Colonic mucosa (tissue), 4 donors: ENCODE data around the gene ARL14EPL. TPM values are rescaled to one million over a fixed set of nuclear protein-coding genes. Genes with fewer than 3 reads are reported as not detected.
"Not testable (repeated sequence)": the region's sequence is repeated elsewhere in the genome, so short reads cannot be mapped to it uniquely, and the experiment has no call there.

ENCODE experiments used
- DNase-seq: peaks from one replicate; pipeline ENCODE4 v3.0.0-alpha.2; 2020
- H3K27ac ChIP-seq: fragments of 200-600 bp; one replicate; pipeline ENCODE4 v1.8.0; 2021
- H3K27me3 ChIP-seq: fragments of 200-600 bp; one replicate; pipeline ENCODE4 v1.8.0; 2021
- H3K36me3 ChIP-seq: fragments of 200-600 bp; one replicate; pipeline ENCODE4 v1.8.0; 2021
- H3K4me1 ChIP-seq: fragments of 200-600 bp; one replicate; pipeline ENCODE4 v1.8.0; 2021; ENCODE audit warnings: mild to moderate bottlenecking
- H3K4me3 ChIP-seq: fragments of 200-600 bp; one replicate; pipeline ENCODE4 v1.8.0; 2021
- H3K9ac ChIP-seq, 2 donors: one replicate each; pipeline ENCODE4 v1.7.0; 2013; ENCODE audit warnings: control low read depth in 2 of 2, low read depth in 2 of 2, low read length in 2 of 2
- H3K9me3 ChIP-seq: fragments of 200-600 bp; one replicate; pipeline ENCODE4 v1.8.0; 2021
- CTCF ChIP-seq: fragments of 200-600 bp; IDR thresholded peaks from one replicate; pipeline ENCODE4 v1.8.0; 2022; ENCODE audit warnings: antibody characterized with exemption, mild to moderate bottlenecking
- intact Hi-C: fragments of 100-400 bp; cut with DNase I; formaldehyde crosslinking; loops from one replicate; pipeline ENCODE4 v1.14.1; 2022
- total RNA-seq, 2 donors: library from RNA; stranded (reverse); fragmentation: NEBNext Ultra II Directional in 1 of 2; extraction: Animal tissue kit (Norgen Biotek cat#: 25700) in 1 of 2; gene quantifications; one replicate each; pipeline ENCODE4 v1.2.1, GENCODE V29; 2021
- donor health status: healthy.
- donor health status: DM: no; HTN: no; CAD: no.
- donor health status: DM: no; HTN: no; CAD: no.

ARL14EPL gene
- total RNA-seq, 2 donors from 2014 or later, result not detected

GRCh38 chr5:116078199-116078598 lies 45.9 kb downstream of the ARL14EPL start:
- Histone ChIP-seq H3K9ac (no peak overlapping the region), H3K27ac (no peak overlapping the region), H3K9me3 (no peaks in the 10 kb centered on the region), H3K4me3 (no peak overlapping the region), H3K4me1 (no peaks in the 10 kb centered on the region), H3K36me3 (no peaks in the 10 kb centered on the region), H3K27me3 (no peaks in the 10 kb centered on the region)
- DNase-seq, result no peak
- TF ChIP-seq CTCF, result no peak
- intact Hi-C loops, result no loop called here

GRCh38 chr5:116084287-116084691 lies 52.0 kb downstream of the ARL14EPL start:
- Histone ChIP-seq H3K4me1 (peaks cover 12% of the 10 kb centered on the region), H3K27me3 (no peaks in the 10 kb centered on the region), H3K9me3 (no peaks in the 10 kb centered on the region), H3K27ac (peak overlapping the region; percentile 58), H3K36me3 (no peaks in the 10 kb centered on the region), H3K4me3 (peak overlapping the region; percentile 59), H3K9ac (peak overlapping the region in 1 of 2 donors; percentile 81)
- intact Hi-C loops, result no loop called here
- peak; percentile 33 for DNase-seq
- TF ChIP-seq CTCF, result no peak

- DNase-seq, result peak; percentile 81
- intact Hi-C loops, result no loop called here
Observed at GRCh38 chr5:116084871-116085715, 52.8 kb downstream of the ARL14EPL start, which contains the start of gene COMMD10. Gene COMMD10 (plus strand): TSS chr5:116085025.

GRCh38 chr5:116086309-116086708 lies 54.0 kb downstream of the ARL14EPL start:
- H3K9ac ChIP-seq, H3K27me3 ChIP-seq, H3K4me3 ChIP-seq, H3K9me3 ChIP-seq, H3K36me3 ChIP-seq, DNase-seq, H3K27ac ChIP-seq, intact Hi-C loops: not testable (repeated sequence)
- peaks cover 12% of the 10 kb centered on the region for H3K4me1 ChIP-seq

More at GRCh38 chr5:116084871-116085715, 52.8 kb downstream of the ARL14EPL start, which contains the start of gene COMMD10:
- H3K4me3 ChIP-seq, result peak within 1 kb of the TSS; percentile 59
- H3K27ac ChIP-seq, result peak within 1 kb of the TSS; percentile 58
- no peaks in the 10 kb centered on the region for H3K27me3 ChIP-seq
- TF ChIP-seq CTCF, result no peak
- peaks cover 12% of the 10 kb centered on the region for H3K4me1 ChIP-seq
- no peaks in the 10 kb centered on the region for H3K9me3 ChIP-seq
- no peaks in the 10 kb centered on the region for H3K36me3 ChIP-seq
- peak within 1 kb of the TSS; percentile 81 to 84 for H3K9ac ChIP-seq

- H3K27ac ChIP-seq, result no peak overlapping the region
- no peak for DNase-seq
- peaks cover 12% of the 10 kb centered on the region for H3K4me1 ChIP-seq
- no peaks in the 10 kb centered on the region for H3K27me3 ChIP-seq
- H3K4me3 ChIP-seq, result no peak overlapping the region
- intact Hi-C loops, result no loop called here
- no peaks in the 10 kb centered on the region for H3K9me3 ChIP-seq
- peaks cover 5% of the 10 kb centered on the region for H3K36me3 ChIP-seq
- no peak for TF ChIP-seq CTCF
- no peak overlapping the region for H3K9ac ChIP-seq
Observed at GRCh38 chr5:116088062-116088461, 55.8 kb downstream of the ARL14EPL start.

GRCh38 chr5:116090302-116090701 lies 58.0 kb downstream of the ARL14EPL start:
- Histone ChIP-seq H3K9me3 (no peaks in the 10 kb centered on the region), H3K4me1 (peaks cover 7% of the 10 kb centered on the region), H3K4me3 (no peak overlapping the region), H3K27me3 (no peaks in the 10 kb centered on the region), H3K36me3 (peaks cover 13% of the 10 kb centered on the region), H3K9ac (no peak overlapping the region), H3K27ac (no peak overlapping the region)
- intact Hi-C loops, result no loop called here
- no peak for TF ChIP-seq CTCF
- no peak for DNase-seq
